IPS-11a (cell line): Measurements from ENCODE around the gene SPG7.

Experiments
- H3K4me3 ChIP-seq: one replicate; pipeline ENCODE4 v1.5.1; 2013; ENCODE audit warnings: low read depth, low read length, control low read depth

Gene SPG7

DNA sequence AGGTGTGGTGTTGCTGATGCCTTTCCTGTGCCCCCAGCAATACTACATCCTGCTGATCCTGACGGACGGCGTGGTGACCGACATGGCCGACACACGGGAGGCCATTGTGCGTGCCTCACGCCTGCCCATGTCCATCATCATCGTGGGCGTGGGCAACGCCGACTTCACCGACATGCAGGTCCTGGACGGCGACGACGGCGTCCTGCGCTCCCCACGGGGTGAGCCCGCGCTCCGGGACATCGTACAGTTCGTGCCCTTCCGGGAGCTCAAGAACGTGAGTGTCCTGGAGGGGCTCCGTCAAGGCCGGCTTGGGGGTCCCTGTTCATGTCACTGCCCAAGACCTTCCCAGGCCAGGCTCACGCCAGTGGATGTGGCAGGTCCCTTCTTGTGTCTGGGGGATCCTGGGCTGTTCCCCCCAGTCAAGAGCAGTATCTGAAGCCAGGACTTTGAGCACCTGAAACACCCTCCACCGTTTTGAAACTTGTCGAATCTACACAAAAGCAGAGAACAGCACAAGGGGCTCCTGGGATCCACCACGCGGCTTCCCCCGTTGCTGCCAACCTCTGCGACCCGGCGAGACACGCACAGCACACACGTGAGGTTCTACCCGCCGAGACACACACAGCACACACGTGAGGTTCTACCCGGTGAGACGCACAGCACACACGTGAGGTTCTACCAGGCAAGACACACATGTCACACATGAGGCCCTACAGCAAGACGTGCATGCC, 87.3 kb downstream of the SPG7 start:
- no peak overlapping the region for H3K4me3 ChIP-seq

DNA sequence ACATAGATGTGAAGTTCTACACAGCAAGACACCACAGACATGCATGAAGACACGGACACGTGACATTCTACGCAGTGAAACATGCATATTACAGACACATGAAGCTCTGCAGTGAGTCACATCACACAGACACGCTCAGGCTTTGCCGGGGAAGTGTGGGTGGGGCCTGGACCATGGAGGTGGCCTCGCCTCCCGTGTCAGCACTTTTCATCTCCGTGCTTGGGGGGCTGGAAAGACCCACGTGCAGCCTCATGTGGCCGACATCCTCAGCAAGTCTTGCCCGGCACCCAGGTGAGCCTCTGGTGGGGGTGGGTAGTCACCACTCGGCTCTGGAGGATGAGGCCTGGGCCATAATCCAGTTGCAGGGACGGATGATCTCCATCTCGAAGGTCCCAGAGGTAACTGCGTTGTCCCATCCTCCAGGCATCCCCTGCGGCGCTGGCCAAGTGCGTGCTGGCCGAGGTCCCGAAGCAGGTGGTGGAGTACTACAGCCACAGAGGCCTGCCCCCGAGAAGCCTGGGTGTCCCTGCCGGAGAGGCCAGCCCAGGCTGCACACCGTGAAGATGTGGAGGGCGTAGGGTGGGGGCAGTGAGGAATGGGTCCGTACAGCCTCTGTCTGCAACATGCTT, 88.0 kb downstream of the SPG7 start:
- no peak overlapping the region for H3K4me3 ChIP-seq

DNA sequence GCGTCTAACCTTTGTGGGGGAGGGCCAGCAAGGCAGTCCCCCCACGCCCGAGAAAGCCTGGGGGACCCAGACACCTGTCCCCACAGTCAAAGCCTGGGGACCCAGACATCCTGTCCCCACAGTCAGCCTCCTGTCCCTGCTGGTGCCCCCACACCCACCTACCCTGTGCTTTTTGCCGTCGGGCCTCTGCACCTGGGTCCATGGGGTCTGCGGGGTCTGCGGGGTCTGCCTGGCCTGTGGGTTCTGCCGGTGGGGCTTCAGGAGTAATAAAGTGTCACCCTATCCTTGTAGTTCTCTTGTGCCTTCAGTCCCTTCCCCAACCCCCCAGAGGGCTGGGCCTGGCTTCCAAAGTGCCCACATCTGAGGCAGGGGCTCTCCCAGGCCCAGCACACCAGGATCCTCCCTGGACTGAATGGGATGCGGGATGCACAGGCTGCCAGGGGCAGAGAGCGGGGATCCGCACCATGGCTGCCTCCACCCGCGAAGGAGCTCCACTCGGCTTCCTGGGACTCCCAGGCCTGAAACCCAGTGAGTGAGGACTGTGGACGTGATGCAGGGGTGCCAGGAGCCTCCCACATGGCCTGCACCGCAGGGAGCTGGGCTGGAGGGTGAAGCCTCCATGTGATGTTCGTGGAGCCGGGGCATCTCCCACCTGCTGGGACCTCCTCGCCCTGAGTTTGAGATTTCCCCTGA, 88.9 kb downstream of the SPG7 start:
- H3K4me3 ChIP-seq = no peak overlapping the region

DNA sequence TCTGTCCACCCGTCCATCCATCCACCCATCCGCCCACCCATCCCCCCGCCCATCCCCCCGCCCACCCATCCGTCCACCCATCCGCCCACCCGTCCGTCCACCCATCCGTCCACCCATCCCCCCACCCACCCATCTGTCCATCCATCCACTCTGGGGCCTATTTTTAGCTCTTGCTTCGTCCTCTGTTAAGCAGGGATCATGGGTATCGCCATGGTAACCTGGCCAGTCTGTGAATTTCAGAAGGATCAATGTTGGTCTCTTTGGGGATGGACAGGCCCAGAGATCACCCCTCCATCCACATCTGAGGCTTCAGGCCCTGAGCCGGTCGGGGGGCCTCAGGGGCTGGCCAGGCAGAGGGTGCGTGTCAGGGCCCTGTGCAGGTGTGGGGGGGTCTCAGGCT, 90.0 kb downstream of the SPG7 start:
- no peak overlapping the region for H3K4me3 ChIP-seq

DNA sequence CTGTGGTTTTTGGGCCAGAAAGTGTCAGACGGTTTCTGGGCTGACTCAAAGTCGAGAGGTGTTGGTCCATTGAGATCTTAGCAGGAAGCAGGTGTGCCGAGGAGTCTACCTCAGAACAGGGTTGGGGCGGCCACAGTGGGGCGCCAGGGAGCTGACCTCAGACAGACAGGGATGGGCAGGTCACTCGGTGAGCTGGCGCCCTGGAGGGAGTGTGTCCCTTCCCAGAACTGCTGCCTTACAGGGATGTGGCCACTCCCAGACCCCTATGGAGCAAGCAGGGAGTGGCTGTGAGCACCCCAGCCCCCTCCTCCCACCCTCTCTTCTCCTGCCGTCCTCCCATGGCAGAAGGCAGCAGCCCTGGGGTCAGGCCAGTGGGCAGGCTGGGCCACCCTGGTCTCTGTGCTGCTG, 91.3 kb downstream of the SPG7 start:
- H3K4me3 ChIP-seq = no peak overlapping the region

DNA sequence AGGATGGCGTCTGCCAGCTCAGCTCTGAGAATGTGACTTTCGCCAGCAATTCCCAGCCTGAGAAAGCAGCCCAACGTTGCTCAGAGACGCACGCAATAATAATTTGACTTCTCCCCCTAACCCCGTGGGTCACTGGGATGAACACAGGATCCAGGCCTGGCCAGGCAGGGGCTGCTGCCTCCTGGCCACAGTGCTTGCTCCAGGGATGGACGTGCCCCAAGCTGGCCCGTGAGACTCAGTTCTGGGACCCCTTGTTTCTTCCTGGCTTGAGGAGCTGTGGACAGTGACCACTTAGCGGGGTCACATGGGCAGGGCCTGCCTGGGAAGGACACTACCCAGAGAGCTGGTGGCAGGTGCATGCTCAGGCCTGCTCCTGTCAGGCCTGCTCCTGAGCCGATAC, 91.7 kb downstream of the SPG7 start:
- H3K4me3 ChIP-seq = no peak overlapping the region

DNA sequence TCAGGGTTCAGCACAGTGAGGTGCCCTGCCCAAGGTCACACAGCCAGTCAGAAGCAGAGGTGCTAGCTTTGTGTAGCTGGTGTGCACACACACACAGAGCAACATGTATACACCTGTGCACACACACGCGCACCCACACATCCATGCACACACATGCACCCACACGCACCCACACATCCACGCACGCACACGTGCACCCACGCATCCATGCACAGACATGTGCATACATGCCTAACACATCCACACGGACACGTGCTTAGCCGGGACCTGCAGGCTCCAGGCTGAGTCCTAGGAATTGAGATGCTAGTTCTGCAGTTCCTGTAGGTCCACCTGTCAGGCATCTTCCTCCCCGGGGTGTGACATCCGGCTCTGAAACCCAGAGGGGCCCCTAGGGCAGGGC, 92.2 kb downstream of the SPG7 start:
- H3K4me3 ChIP-seq = no peak overlapping the region

DNA sequence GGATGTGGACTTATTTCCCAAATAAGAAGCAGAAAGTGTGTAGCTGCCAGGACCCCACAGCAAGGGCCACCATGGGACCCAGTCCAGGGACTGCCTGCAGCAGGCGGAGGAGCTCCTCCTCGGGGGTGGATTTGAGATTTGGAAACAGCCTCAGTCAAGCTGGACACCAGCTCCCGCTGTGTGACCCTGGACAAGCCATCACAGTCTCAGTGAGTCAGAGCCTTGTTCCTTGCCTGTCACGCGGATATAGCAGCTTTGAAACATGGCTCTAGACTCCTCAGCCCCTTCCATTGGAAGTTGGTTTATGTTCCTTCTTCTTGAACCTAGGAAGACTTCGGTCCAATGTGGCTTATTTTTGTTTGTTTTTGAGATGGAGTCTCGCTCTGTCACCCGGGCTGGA, 92.8 kb downstream of the SPG7 start:
- H3K4me3 ChIP-seq = no peak overlapping the region

DNA sequence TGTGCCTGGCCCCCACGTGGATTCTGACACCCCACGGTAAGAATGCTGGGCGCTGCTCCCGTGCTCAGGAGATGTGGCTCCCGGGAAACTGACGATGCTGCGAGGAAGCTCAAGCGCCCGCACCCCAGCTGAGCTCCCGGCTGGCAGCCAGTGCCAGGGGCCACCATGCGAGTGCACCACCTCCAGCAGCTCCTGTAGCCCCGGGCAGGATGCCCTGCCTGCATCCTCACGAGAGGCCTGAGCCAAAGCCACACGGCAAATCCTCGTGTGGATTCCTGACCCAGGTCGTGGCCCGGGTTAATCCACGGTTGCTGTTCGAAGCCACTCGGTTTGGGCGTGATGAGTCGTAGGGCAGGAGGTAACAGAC, 93.7 kb downstream of the SPG7 start:
- H3K4me3 ChIP-seq = no peak overlapping the region

DNA sequence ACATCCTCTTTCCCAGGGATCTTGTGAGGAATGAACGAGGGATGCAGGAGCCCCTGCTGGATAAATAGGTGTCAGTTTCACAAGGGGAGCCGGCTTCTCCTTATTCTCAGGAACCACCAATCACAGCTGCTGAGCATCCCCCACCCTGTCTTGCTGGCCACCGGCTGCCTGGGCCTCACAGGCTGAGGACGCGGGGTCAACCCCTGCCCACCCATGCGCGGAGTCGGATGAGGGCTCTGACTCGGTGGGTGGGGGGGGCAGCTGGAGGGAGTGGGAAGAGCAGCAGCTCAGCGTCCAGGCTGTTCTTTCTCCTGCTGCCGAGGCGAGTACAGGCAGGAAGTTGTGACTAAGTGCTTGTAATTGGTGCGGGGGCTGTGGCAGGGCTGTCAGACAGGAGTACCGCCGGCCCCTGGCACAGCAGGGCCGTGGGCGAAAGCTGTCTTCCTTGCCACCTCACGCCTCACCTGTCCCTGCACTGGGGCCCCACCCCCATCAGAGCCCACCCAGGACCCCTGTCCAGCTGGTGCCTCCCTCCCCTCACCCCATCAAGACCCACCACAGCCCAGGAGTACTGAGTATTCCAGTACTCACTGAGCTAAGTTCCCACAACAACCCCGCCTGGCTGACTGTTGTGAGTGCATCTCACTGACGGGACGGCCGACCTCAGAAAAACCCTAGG, 94.2 kb downstream of the SPG7 start:
- H3K4me3 ChIP-seq = no peak overlapping the region

DNA sequence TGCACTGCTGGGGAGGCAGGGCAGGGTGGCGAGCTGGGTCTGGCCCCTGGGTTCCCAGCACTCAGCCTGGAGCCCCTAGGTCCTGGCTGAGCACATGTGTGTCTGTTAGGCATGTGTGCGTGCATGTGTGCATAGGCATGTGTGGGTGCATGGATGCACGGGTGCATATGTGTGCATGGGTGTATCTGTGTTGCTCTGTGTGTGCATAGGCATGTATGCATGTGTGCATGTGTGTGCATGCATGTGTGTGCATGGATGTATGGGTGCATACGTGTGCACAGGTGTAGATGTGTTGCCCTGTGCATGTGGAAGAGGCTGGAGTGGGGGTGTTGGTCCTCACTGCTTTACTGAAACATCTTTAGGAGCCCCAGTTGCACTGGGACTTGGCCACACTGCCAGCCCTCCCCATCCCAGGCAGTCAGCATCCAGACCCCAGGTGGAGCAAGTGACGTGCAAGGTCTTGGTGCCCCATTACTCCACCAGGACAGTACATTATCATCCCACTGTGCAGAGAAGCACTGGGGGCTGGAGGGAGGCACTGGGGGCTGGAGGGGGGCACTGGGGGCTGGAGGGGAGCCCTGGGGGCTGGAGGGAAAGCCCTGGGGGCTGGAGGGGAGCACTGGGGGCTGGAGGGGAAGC, 94.9 kb downstream of the SPG7 start:
- no peak overlapping the region for H3K4me3 ChIP-seq

DNA sequence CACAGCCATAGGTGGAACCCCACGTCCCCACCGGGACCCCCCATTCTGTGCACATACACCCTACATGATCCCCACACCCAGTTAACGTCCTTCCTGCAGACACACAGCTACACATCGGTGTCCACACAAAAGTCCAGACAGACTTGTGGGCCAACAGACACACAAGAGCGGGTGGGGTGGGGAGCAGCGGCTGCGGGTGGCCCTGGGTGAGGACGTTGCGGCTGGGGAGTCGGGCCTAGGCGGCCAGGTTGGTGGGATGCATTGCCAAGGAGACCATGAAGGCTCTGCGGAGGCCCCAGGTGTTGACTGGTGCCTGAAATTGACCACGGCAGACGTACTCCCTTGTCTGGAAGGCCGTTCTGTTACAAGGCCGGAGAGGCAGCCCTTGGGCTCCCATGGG, 96.6 kb downstream of the SPG7 start:
- H3K4me3 ChIP-seq = no peak overlapping the region

DNA sequence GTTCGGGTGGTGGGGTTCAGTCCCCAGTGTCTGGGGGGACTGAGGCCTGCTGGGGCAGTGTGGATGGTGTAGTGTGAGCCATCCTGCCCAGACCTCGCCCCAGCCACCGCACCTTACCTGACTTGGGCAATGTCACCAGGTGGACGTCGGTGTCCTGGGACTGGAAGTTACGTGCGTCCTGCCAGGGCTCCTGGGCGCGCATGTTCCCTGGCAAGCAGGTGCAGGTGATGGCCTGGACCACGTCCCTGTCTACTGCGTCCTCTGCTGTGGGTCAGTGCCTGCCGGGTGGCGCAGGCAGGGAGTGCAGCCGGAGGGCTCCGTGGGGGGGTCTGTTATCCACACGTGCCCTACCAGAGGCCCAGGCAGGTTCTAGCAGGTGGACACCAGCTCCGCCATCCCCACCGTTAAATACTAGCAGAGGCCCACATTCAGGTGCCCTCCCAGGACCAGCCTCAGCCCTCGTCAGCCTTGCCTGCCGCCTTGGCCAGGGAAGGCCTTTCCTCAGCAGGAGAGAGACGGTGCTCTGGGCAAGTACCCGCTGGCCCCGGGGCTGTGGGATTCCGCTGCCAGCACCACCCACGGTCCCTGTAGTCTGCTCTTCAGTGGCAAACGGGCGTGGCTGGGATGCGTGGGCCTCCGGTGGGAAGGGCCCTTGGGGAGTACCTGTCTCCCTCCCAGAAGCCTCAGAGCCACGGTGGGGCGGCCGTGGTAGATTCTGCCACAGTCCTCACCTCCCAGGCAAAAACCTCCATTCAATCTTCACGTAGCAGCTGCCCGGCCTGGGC, 97.2 kb downstream of the SPG7 start:
- no peak overlapping the region for H3K4me3 ChIP-seq

DNA sequence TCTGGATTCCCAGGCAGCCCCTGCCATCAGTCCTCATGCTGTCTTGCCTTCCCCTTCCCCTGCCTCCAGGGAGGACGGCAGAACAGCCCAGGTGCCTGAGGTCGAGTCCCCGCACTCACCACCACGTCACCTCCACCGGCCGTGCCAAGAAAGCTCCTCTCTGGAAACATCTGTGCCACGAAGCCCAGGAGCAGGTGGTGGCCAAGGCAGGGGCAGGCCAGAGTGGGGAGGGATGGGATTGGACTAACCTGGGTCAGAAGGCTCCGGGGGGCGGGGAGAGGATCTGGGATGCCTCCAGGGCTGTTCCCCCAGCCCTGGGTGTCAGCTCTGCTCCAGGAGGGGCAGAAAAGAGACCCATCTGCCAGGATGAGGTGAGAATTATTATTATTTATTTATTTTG, 97.8 kb downstream of the SPG7 start:
- no peak overlapping the region for H3K4me3 ChIP-seq
